Esophagus (tissue), 2 donors: ENCODE results near the gene AHCTF1. TPM values are rescaled to one million over a fixed set of nuclear protein-coding genes. Genes with fewer than 3 reads are reported as not detected.

ENCODE experiments used
- H3K27ac ChIP-seq, 2 donors: one replicate each; pipeline ENCODE4 v1.5.1; 2013; ENCODE audit warnings: low read depth in 2 of 2, mild to moderate bottlenecking in 2 of 2, inconsistent platforms in 1 of 2, low read length in 1 of 2, moderate library complexity in 1 of 2
- H3K27me3 ChIP-seq, 2 donors: one replicate each; pipeline ENCODE4 v1.6.1; 2013; ENCODE audit warnings: low read length in 2 of 2, control low read depth in 1 of 2, mild to moderate bottlenecking in 1 of 2; ENCODE audit not compliant: insufficient read depth in 2 of 2, control insufficient read depth in 1 of 2
- H3K36me3 ChIP-seq, 2 donors: one replicate each; pipeline ENCODE4 v1.6.1; 2013; ENCODE audit warnings: low read length in 1 of 2; ENCODE audit not compliant: control insufficient read depth in 2 of 2, insufficient read depth in 2 of 2
- H3K4me1 ChIP-seq, 2 donors: one replicate each; pipeline ENCODE4 v1.6.1; 2013; ENCODE audit warnings: low read length in 1 of 2; ENCODE audit not compliant: control insufficient read depth in 2 of 2, insufficient read depth in 2 of 2
- H3K4me3 ChIP-seq, 2 donors: one replicate each; pipeline ENCODE4 v1.5.1; 2013; ENCODE audit warnings: low read length in 2 of 2, mild to moderate bottlenecking in 2 of 2, low read depth in 1 of 2, moderate library complexity in 1 of 2
- H3K9me3 ChIP-seq, 2 donors: one replicate each; pipeline ENCODE4 v1.6.1; 2013; ENCODE audit warnings: mild to moderate bottlenecking in 2 of 2, low read depth in 1 of 2, low read length in 1 of 2, moderate library complexity in 1 of 2; ENCODE audit not compliant: control insufficient read depth in 2 of 2, insufficient read depth in 1 of 2
- WGBS, 2 donors: extraction: QIAGEN DNeasy Blood & Tissue Kit; methylation state at CpG; one replicate each; pipeline ENCODE4 v1.1.7; 2013; 5-methylcytosine and 5-hydroxymethylcytosine counted together
- polyA plus RNA-seq, 2 donors: library from polyadenylated mRNA; stranded (reverse); fragments of 200-250 nt; gene quantifications; one replicate each; pipeline ENCODE4 v1.2.3, GENCODE V29; 2013
- donor health status: healthy with polysubstance abuse.
- donor health status: Bipolar disorder and iron deficiency.

AHCTF1 gene
- polyA plus RNA-seq, 2 donors, result 5.5 to 7.3 TPM

DNA sequence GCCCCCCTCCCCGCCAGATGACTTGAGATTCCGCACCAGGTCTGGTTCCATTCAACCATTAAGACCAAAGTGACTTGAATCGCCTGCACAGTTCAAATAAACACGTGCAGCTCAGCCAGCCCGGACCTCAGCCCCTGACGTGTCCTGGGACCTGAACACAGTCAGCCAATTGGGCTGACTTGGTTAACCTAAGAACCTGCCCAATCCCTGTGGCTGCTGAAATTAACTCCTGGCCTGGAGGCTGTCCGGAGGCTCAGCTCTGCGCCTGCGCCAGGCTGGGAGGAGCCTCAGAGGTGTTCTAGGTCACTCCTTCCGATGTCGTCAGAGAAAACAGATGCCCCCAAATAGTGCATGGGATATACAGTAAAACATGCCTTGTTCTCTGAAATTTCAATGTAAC is 134.2 kb downstream of the AHCTF1 start:
- H3K9me3 ChIP-seq, result peaks cover 0 to 1% of the 10 kb centered on the region in 2 donors
- no peaks in the 10 kb centered on the region for H3K27me3 ChIP-seq
- no peaks in the 10 kb centered on the region for H3K36me3 ChIP-seq
- WGBS, 2 donors, result 87 to 89% methylated on average over 11 of the region's 11 CpGs
- H3K4me3 ChIP-seq, result no peak overlapping the region
- no peak overlapping the region for H3K27ac ChIP-seq
- H3K4me1 ChIP-seq, result peaks cover 3 to 4% of the 10 kb centered on the region in 2 donors

GRCh38 chr1:246797157-246797556 is 134.6 kb downstream of the AHCTF1 start:
- peaks cover 3 to 4% of the 10 kb centered on the region in 2 donors for H3K4me1 ChIP-seq
- no peak overlapping the region for H3K4me3 ChIP-seq
- peaks cover 0 to 1% of the 10 kb centered on the region in 2 donors for H3K9me3 ChIP-seq
- H3K27ac ChIP-seq, result no peak overlapping the region
- H3K36me3 ChIP-seq, result no peaks in the 10 kb centered on the region
- H3K27me3 ChIP-seq, result no peaks in the 10 kb centered on the region
- WGBS, 2 donors, result 84 to 88% methylated on average over 8 of the region's 8 CpGs

GRCh38 chr1:246795906-246796694 is 135.6 kb downstream of the AHCTF1 start:
- no peak overlapping the region for H3K27ac ChIP-seq
- 85 to 87% methylated on average over 30 of the region's 30 CpGs for WGBS, 2 donors
- H3K27me3 ChIP-seq, result no peaks in the 10 kb centered on the region
- no peak overlapping the region for H3K4me3 ChIP-seq
- H3K9me3 ChIP-seq, result peaks cover 0 to 1% of the 10 kb centered on the region in 2 donors
- H3K4me1 ChIP-seq, result peaks cover 3 to 4% of the 10 kb centered on the region in 2 donors
- no peaks in the 10 kb centered on the region for H3K36me3 ChIP-seq

GRCh38 chr1:246794828-246795671 is 136.7 kb downstream of the AHCTF1 start:
- Histone ChIP-seq H3K4me1 (peaks cover 3 to 4% of the 10 kb centered on the region in 2 donors), H3K27ac (no peak overlapping the region), H3K9me3 (peaks cover 0 to 1% of the 10 kb centered on the region in 2 donors), H3K4me3 (no peak overlapping the region), H3K27me3 (no peaks in the 10 kb centered on the region), H3K36me3 (no peaks in the 10 kb centered on the region)
- WGBS, 2 donors, result 49 to 50% methylated on average over 27 of the region's 27 CpGs

GRCh38 chr1:246794048-246794827 is 137.5 kb downstream of the AHCTF1 start:
- Histone ChIP-seq H3K36me3 (no peaks in the 10 kb centered on the region), H3K27me3 (no peaks in the 10 kb centered on the region), H3K4me1 (peaks cover 3 to 4% of the 10 kb centered on the region in 2 donors), H3K27ac (no peak overlapping the region), H3K4me3 (no peak overlapping the region), H3K9me3 (peaks cover 0 to 1% of the 10 kb centered on the region in 2 donors)
- 41 to 43% methylated on average over 15 to 18 of the region's 18 CpGs for WGBS, 2 donors

DNA sequence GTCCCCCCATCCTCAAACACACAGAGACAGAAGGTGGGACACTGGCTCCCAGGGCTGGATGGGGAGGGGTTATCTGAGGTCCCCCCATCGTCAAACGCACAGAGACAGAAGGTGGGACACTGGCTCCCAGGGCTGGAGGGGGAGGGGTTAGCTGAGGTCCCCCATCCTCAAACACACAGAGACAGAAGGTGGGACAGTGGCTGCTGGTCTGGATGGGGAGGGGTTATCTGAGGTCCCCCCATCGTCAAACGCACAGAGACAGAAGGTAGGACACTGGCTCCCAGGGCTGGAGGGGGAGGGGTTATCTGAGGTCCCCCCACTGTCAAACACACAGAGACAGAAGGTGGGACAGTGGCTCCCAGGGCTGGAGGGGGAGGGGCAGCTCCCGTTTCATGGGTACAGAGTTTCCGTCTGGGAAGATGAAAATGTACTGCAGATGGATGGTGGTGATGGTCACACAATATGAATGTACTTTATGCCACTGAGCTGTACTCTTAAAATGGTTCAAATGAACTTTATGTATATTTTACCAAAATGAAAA is 138.3 kb downstream of the AHCTF1 start:
- WGBS, 2 donors, result 35 to 38% methylated on average over 6 of the region's 6 CpGs

DNA sequence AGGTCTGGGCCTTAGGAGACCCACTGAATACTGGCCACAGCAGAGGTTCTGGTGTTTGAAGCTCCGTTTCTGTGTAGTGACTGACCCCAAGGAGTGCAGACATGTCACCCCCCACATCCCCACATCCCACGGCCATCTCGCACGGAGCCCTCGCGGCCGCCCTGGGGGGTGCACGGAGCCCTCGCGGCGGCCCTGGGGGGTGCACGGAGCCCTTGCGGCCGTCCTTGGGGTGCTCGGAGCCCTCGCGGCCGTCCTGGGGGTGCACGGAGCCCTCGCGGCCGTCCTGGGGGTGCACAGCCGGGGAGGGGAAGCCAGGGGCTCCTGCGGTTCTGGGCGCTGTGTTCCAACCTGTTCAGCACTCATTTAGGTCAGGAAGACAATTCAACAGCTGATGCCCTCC is 139.1 kb downstream of the AHCTF1 start:
- Histone ChIP-seq H3K9me3 (peaks cover 0 to 1% of the 10 kb centered on the region in 2 donors), H3K4me1 (peaks cover 3 to 4% of the 10 kb centered on the region in 2 donors), H3K27ac (no peak overlapping the region), H3K27me3 (no peaks in the 10 kb centered on the region), H3K36me3 (no peaks in the 10 kb centered on the region), H3K4me3 (no peak overlapping the region)
- WGBS, 2 donors, result 86 to 89% methylated on average over 25 of the region's 25 CpGs

More for the DNA sequence above, 138.3 kb downstream of the AHCTF1 start:
- Histone ChIP-seq H3K27me3 (no peaks in the 10 kb centered on the region), H3K4me3 (no peak overlapping the region), H3K4me1 (peaks cover 3 to 4% of the 10 kb centered on the region in 2 donors), H3K9me3 (peaks cover 0 to 1% of the 10 kb centered on the region in 2 donors), H3K36me3 (no peaks in the 10 kb centered on the region), H3K27ac (no peak overlapping the region)

- H3K36me3 ChIP-seq, result no peaks in the 10 kb centered on the region
- H3K9me3 ChIP-seq, result peaks cover 0 to 1% of the 10 kb centered on the region in 2 donors
- H3K4me1 ChIP-seq, result peaks cover 3 to 4% of the 10 kb centered on the region in 2 donors
- no peak overlapping the region for H3K4me3 ChIP-seq
- H3K27me3 ChIP-seq, result no peaks in the 10 kb centered on the region
- WGBS, 2 donors, result 85 to 88% methylated on average over 17 of the region's 17 CpGs
- H3K27ac ChIP-seq, result no peak overlapping the region
Measured at GRCh38 chr1:246791303-246791918, 140.3 kb downstream of the AHCTF1 start.
